Skeletal muscle tissue (tissue), 4 donors: ENCODE measurements around the gene GALNS. TPM values are rescaled to one million over a fixed set of nuclear protein-coding genes. Genes with fewer than 3 reads are reported as not detected.
A peak's percentile ranks its signal among the peaks of the same experiment; 100 is the strongest.

ENCODE experiments used
- H3K27ac ChIP-seq: one replicate; pipeline ENCODE4 v1.7.0; 2013; ENCODE audit warnings: mild to moderate bottlenecking, low read depth, low read length, inconsistent platforms
- H3K27me3 ChIP-seq, 3 donors: one replicate each; pipeline ENCODE4 v1.7.0; 2013; ENCODE audit warnings: low read length in 3 of 3; ENCODE audit not compliant: control insufficient read depth in 3 of 3, insufficient read depth in 3 of 3
- H3K36me3 ChIP-seq, 3 donors: one replicate each; pipeline ENCODE4 v1.7.0; 2013; ENCODE audit warnings: low read length in 3 of 3; ENCODE audit not compliant: control insufficient read depth in 3 of 3, insufficient read depth in 3 of 3
- H3K4me1 ChIP-seq, 3 donors: one replicate each; pipeline ENCODE4 v1.7.0; 2013; ENCODE audit warnings: low read length in 3 of 3, mild to moderate bottlenecking in 3 of 3; ENCODE audit not compliant: control insufficient read depth in 3 of 3, insufficient read depth in 3 of 3
- H3K4me3 ChIP-seq, 3 donors: one replicate each; pipeline ENCODE4 v1.7.0; 2013; ENCODE audit warnings: low read length in 3 of 3
- H3K9ac ChIP-seq, 3 donors: one replicate each; pipeline ENCODE4 v1.7.0; 2013; ENCODE audit warnings: low read length in 3 of 3, mild to moderate bottlenecking in 3 of 3, moderate library complexity in 2 of 3, low read depth in 1 of 3
- H3K9me3 ChIP-seq, 3 donors: one replicate each; pipeline ENCODE4 v1.7.0; 2013; ENCODE audit warnings: low read length in 3 of 3; ENCODE audit not compliant: control insufficient read depth in 3 of 3
- total RNA-seq: library from RNA; depleted of rRNA; stranded (reverse); fragments of >200 nt; gene quantifications from one replicate; pipeline ENCODE4 v1.2.3, GENCODE V29; 2014
- donor health status: Osteomylitis.

Gene GALNS
- total RNA-seq, 1 donor from 2014 or later: 9.9 TPM

GRCh38 chr16:88883117-88883895 lies 26.6 kb upstream of the GALNS start:
- H3K27me3 ChIP-seq: no peaks in the 10 kb centered on the region
- peak overlapping the region; percentile 76 to 80 (median 77) for H3K9ac ChIP-seq
- H3K36me3 ChIP-seq: peaks cover 37 to 61% (median 54%) of the 10 kb centered on the region in 3 donors
- H3K9me3 ChIP-seq: no peaks in the 10 kb centered on the region
- peaks cover 53 to 65% (median 61%) of the 10 kb centered on the region in 3 donors for H3K4me1 ChIP-seq
- peak overlapping the region; percentile 23 to 63 (median 58) for H3K4me3 ChIP-seq
- peak overlapping the region; percentile 98 for H3K27ac ChIP-seq

- Histone ChIP-seq H3K36me3 (peaks cover 42 to 68% (median 58%) of the 10 kb centered on the region in 3 donors), H3K27ac (peak overlapping the region; percentile 98)
These were observed 25.7 kb upstream of the GALNS start for GRCh38 chr16:88882358-88883030.

GRCh38 chr16:88881675-88882357 lies 25.1 kb upstream of the GALNS start:
- Histone ChIP-seq H3K27ac (no peak overlapping the region), H3K9ac (no peak overlapping the region), H3K9me3 (no peaks in the 10 kb centered on the region), H3K4me1 (peaks cover 39 to 50% (median 46%) of the 10 kb centered on the region in 3 donors), H3K27me3 (no peaks in the 10 kb centered on the region), H3K4me3 (no peak overlapping the region), H3K36me3 (peaks cover 46 to 68% (median 65%) of the 10 kb centered on the region in 3 donors)

More at GRCh38 chr16:88882358-88883030, 25.7 kb upstream of the GALNS start:
- H3K4me3 ChIP-seq: peak overlapping the region in 2 of 3 donors; percentile 45 to 63
- H3K9ac ChIP-seq: peak overlapping the region in 1 of 3 donors; percentile 80
- H3K4me1 ChIP-seq: peaks cover 46 to 57% (median 53%) of the 10 kb centered on the region in 3 donors
- H3K27me3 ChIP-seq: no peaks in the 10 kb centered on the region
- H3K9me3 ChIP-seq: no peaks in the 10 kb centered on the region

DNA sequence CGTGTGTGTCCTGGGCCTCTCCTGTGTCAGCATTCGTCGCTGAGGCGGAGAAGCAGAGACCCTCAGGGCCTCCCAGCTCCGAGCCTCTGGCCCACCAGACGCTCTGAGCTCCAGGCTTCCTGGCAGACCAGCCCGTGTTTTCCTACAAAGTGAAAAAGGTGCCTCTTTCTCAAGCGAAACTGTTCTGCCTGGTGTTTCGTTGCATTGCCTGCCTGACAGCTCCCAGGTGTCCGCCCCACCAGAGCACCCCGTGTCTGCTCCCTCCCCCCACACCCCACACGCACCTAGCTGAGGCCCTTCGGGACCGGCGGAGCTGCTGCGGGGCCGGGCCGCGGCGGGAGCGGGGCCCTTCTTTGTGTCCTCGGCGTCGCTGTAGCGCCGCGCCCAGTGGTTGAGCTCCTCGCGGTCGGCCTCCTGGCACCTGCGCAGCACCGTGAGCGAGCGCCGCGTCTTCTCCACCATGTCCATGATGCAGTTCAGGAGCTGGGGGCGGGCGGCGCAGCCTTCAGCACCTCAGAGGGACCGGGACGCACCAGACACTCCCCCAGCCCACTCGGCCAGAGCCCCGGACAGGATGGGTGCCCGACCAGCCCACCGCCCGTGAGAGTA lies 24.4 kb upstream of the GALNS start:
- Histone ChIP-seq H3K27ac (no peak overlapping the region), H3K36me3 (peaks cover 52 to 69% (median 68%) of the 10 kb centered on the region in 3 donors), H3K4me1 (peaks cover 32 to 43% (median 39%) of the 10 kb centered on the region in 3 donors), H3K4me3 (no peak overlapping the region), H3K27me3 (no peaks in the 10 kb centered on the region), H3K9me3 (no peaks in the 10 kb centered on the region), H3K9ac (no peak overlapping the region)

DNA sequence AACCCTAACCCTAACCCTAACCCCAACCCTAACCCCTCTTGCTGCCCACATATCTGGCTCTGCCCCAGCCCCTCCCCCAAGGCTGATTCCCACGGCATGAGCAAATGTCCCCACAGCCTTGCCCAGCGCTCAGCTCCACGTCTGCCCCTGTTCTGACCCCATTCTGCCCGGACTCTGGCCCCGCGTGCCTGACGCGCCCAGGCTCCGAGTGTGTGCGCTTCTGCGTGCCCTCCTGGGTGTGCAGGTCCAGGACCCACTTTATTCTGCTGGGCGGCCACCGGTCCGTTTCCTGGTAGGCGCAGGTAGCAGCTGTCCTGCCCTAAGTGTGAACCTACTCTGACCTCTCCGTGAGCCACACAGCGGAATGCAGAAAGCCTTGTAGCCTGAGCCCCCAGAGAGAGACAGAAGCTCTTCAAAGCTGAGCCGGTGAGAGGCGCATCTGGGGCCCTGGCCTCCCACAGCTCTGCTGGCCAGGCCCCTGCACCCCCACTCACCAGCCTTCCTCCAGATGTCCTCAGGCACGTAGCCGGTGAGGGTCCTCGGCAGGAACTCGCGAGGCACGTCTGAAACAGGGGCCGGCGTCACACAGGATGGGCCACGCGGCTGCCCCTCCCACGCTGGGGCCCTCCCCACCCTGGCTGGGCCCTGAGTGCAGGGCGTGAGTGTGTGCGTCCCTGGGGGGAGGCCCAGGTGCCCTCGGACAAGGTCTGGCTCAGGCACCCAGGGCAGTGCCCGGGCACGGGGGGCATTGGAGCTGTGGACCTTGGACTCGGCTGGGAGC lies 23.7 kb upstream of the GALNS start:
- Histone ChIP-seq H3K27me3 (no peaks in the 10 kb centered on the region), H3K4me1 (peaks cover 25 to 36% (median 32%) of the 10 kb centered on the region in 3 donors), H3K9ac (no peak overlapping the region), H3K27ac (no peak overlapping the region), H3K4me3 (no peak overlapping the region), H3K36me3 (peaks cover 56 to 65% (median 64%) of the 10 kb centered on the region in 3 donors), H3K9me3 (no peaks in the 10 kb centered on the region)

- Histone ChIP-seq H3K9me3 (no peaks in the 10 kb centered on the region), H3K27me3 (no peaks in the 10 kb centered on the region), H3K4me3 (no peak overlapping the region), H3K4me1 (peaks cover 18 to 29% (median 25%) of the 10 kb centered on the region in 3 donors), H3K27ac (no peak overlapping the region), H3K36me3 (peaks cover 53 to 62% (median 60%) of the 10 kb centered on the region in 3 donors), H3K9ac (no peak overlapping the region)
These were observed 23.0 kb upstream of the GALNS start for GRCh38 chr16:88879788-88880055.

GRCh38 chr16:88878967-88879787 lies 22.4 kb upstream of the GALNS start:
- no peak overlapping the region for H3K4me3 ChIP-seq
- no peaks in the 10 kb centered on the region for H3K27me3 ChIP-seq
- no peaks in the 10 kb centered on the region for H3K9me3 ChIP-seq
- peaks cover 48 to 56% (median 54%) of the 10 kb centered on the region in 3 donors for H3K36me3 ChIP-seq
- peaks cover 13 to 24% (median 20%) of the 10 kb centered on the region in 3 donors for H3K4me1 ChIP-seq
- no peak overlapping the region for H3K27ac ChIP-seq
- H3K9ac ChIP-seq: no peak overlapping the region

- H3K4me1 ChIP-seq: peaks cover 7 to 16% (median 13%) of the 10 kb centered on the region in 3 donors
- H3K4me3 ChIP-seq: no peak overlapping the region
- no peak overlapping the region for H3K9ac ChIP-seq
- H3K9me3 ChIP-seq: no peaks in the 10 kb centered on the region
- peaks cover 48 to 54% (median 54%) of the 10 kb centered on the region in 3 donors for H3K36me3 ChIP-seq
- no peaks in the 10 kb centered on the region for H3K27me3 ChIP-seq
- H3K27ac ChIP-seq: no peak overlapping the region
These were observed 21.6 kb upstream of the GALNS start for GRCh38 chr16:88878356-88878755.
